ENCODE results near the gene KMT5B. TPM values are rescaled to one million over a fixed set of nuclear protein-coding genes. Genes with fewer than 3 reads are reported as not detected.
A peak's percentile ranks its signal among the peaks of the same experiment; 100 is the strongest.

KMT5B gene
- total and polyA plus RNA-seq, 2 of the 4 experiments (the other 2 are of a cell fraction), result 11.2 to 13.4 TPM

DNA sequence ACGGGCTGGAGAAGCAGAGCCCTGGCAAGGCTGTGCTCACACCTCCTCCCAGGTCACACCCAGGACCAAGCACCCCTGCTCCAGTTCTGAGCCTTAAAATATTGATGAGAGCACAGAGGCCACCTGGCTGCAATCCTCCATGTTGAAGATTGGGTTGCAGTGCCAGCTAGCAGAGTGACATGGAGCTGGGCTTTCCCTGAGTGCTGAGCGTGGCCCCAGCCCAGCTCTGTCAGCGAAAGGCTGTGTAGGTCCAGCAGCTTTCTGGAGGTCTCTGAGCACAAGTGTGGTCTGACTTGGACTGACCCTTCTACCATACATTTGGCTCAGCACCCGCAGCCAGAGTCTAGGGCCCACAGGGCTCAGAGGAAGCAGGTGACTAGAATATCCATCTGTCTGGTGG, 87.9 kb downstream of the KMT5B start:
- Histone ChIP-seq H2AK5ac (ENCODE audit: low read depth, low read length) (no peak overlapping the region), H3K4me3 (ENCODE audit: insufficient read depth, low read depth, low read length) (no peak overlapping the region), H4K5ac (ENCODE audit: low read depth, low read length) (no peak overlapping the region), H4K8ac (ENCODE audit: low read depth in 2 of 2, low read length in 2 of 2) (no peak overlapping the region), H2AK9ac (replicated peaks; ENCODE audit: low read depth, low read length, poor library complexity) (peak overlapping the region; percentile 65), H4K91ac (ENCODE audit: insufficient read depth, low read depth, low read length) (no peak overlapping the region), H3K4me1 (ENCODE audit: control insufficient read depth, insufficient read depth, low read length) (peaks cover 8% of the 10 kb centered on the region), H3K4ac (ENCODE audit: low read depth, low read length) (no peak overlapping the region), H3K9me3 (ENCODE audit: control insufficient read depth, insufficient read depth, low read length) (peaks cover 2% of the 10 kb centered on the region), H3K9ac (ENCODE audit: low read depth, low read length) (no peak overlapping the region), H2AFZ (replicated peaks; ENCODE audit: low read length, poor library complexity) (no peak overlapping the region), H3K27me3 (ENCODE audit: control insufficient read depth, insufficient read depth, low read length) (no peaks in the 10 kb centered on the region), H2BK15ac (ENCODE audit: low read depth, low read length) (no peak overlapping the region), H3K14ac (replicated peaks; ENCODE audit: low read depth, low read length) (no peak overlapping the region), H2BK120ac (ENCODE audit: low read depth, low read length) (no peak overlapping the region), H2BK5ac (ENCODE audit: low read depth, low read length, poor library complexity, severe bottlenecking) (no peak overlapping the region), H3K27ac (ENCODE audit: insufficient read depth, low read length) (no peak overlapping the region), H3K9me1 (ENCODE audit: insufficient read depth, low read length) (no peaks in the 10 kb centered on the region), H3K56ac (ENCODE audit: extremely low read depth, insufficient read depth, low read length) (no peak overlapping the region), H3K4me2 (ENCODE audit: low read depth, low read length) (no peak overlapping the region), H3K36me3 (ENCODE audit: control insufficient read depth, insufficient read depth, low read length) (no peaks in the 10 kb centered on the region), H3K23ac (ENCODE audit: low read depth, low read length) (no peak overlapping the region), H4K20me1 (ENCODE audit: insufficient read depth, low read length) (no peaks in the 10 kb centered on the region; the same call in none of the 2 replicates), H2BK20ac (ENCODE audit: low read depth, low read length) (no peak overlapping the region), H3K18ac (ENCODE audit: low read depth, low read length) (no peak overlapping the region), H3K79me1 (ENCODE audit: low read depth in 1 of 2, low read length in 2 of 2) (peaks cover 3 to 9% of the 10 kb centered on the region in 2 experiments; a peak in 3 of 4 replicates)
- ChIA-PET CTCF (no interaction called here), POLR2A (ENCODE audit: unreplicated experiment) (no interaction called here)
- in situ Hi-C loops (cut with MboI; ENCODE audit: low sequenced_read_pairs) (no loop called here), dilution Hi-C loops (cut with HindIII; ENCODE audit: low sequenced_read_pairs, unreplicated experiment) (no loop called here), intact Hi-C loops (cut with micrococcal nuclease) (no loop called here)
- no TSS peak for BruUV-seq (replicated peaks)
- ATAC-seq (ENCODE audit: low read depth) (no peak), DNase-seq (no peak)
- TF ChIP-seq FOS (IDR thresholded peaks at IDR 0.05; ENCODE audit: low read depth, low read length) (no peak), MXI1 (IDR thresholded peaks at IDR 0.05; ENCODE audit: borderline replicate concordance, low read depth, low read length) (no peak), BHLHE40 (IDR thresholded peaks at IDR 0.05; ENCODE audit: low read depth, low read length) (no peak), POLR2A (IDR thresholded peaks at IDR 0.05; ENCODE audit: low read depth, low read length) (no peak), SMC3 (IDR thresholded peaks at IDR 0.05; ENCODE audit: low read depth, low read length) (no peak), RFX5 (IDR thresholded peaks at IDR 0.05; ENCODE audit: low read depth, low read length) (no peak), CEBPB (IDR thresholded peaks at IDR 0.05; ENCODE audit: low read depth, low read length) (no peak), CHD1 (IDR thresholded peaks at IDR 0.05; ENCODE audit: low read depth, low read length) (no peak), NFE2L2 (IDR thresholded peaks at IDR 0.05; ENCODE audit: low read depth, low read length) (no peak), RCOR1 (IDR thresholded peaks at IDR 0.05; ENCODE audit: insufficient replicate concordance, low read length) (no peak), MAFK (IDR thresholded peaks at IDR 0.05; ENCODE audit: low read depth, low read length) (no peak), RAD21 (IDR thresholded peaks at IDR 0.05; ENCODE audit: low read length) (no peak), MAZ (IDR thresholded peaks at IDR 0.05; ENCODE audit: borderline replicate concordance, low read depth, low read length) (no peak)
- TF ChIP-seq, protein P1, sequence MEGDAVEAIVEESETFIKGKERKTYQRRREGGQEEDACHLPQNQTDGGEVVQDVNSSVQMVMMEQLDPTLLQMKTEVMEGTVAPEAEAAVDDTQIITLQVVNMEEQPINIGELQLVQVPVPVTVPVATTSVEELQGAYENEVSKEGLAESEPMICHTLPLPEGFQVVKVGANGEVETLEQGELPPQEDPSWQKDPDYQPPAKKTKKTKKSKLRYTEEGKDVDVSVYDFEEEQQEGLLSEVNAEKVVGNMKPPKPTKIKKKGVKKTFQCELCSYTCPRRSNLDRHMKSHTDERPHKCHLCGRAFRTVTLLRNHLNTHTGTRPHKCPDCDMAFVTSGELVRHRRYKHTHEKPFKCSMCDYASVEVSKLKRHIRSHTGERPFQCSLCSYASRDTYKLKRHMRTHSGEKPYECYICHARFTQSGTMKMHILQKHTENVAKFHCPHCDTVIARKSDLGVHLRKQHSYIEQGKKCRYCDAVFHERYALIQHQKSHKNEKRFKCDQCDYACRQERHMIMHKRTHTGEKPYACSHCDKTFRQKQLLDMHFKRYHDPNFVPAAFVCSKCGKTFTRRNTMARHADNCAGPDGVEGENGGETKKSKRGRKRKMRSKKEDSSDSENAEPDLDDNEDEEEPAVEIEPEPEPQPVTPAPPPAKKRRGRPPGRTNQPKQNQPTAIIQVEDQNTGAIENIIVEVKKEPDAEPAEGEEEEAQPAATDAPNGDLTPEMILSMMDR (conservative IDR thresholded peaks at IDR 0.05; ENCODE audit: low read depth, low read length), result no peak
- TF ChIP-seq, protein P2, sequence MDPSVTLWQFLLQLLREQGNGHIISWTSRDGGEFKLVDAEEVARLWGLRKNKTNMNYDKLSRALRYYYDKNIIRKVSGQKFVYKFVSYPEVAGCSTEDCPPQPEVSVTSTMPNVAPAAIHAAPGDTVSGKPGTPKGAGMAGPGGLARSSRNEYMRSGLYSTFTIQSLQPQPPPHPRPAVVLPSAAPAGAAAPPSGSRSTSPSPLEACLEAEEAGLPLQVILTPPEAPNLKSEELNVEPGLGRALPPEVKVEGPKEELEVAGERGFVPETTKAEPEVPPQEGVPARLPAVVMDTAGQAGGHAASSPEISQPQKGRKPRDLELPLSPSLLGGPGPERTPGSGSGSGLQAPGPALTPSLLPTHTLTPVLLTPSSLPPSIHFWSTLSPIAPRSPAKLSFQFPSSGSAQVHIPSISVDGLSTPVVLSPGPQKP (IDR thresholded peaks at IDR 0.05; ENCODE audit: borderline replicate concordance, low read depth, low read length), result no peak
- TF ChIP-seq, protein P3, sequence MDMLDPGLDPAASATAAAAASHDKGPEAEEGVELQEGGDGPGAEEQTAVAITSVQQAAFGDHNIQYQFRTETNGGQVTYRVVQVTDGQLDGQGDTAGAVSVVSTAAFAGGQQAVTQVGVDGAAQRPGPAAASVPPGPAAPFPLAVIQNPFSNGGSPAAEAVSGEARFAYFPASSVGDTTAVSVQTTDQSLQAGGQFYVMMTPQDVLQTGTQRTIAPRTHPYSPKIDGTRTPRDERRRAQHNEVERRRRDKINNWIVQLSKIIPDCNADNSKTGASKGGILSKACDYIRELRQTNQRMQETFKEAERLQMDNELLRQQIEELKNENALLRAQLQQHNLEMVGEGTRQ (IDR thresholded peaks at IDR 0.05; ENCODE audit: low read depth, low read length), result no peak
- 61% methylated on average over 2 of the region's 4 CpGs; no CpG with 5 or more reads in 1 of the 2 experiments for WGBS, 2 experiments (ENCODE audit: extremely low coverage in 2 of 2, insufficient read length in 1 of 2)

Data from IMR-90 (cell line).